GM18505 (cell line): ENCODE results near the gene OR52M1.
"Not testable (repeated sequence)": the region's sequence is repeated elsewhere in the genome, so short reads cannot be mapped to it uniquely, and the experiment has no call there.

Source experiments
- ATAC-seq: cut with Tn5 transposase; IDR thresholded peaks from one replicate; pipeline ENCODE4 v1.9.1; 2021; ENCODE audit not compliant: unreplicated experiment
- POLR2A ChIP-seq: IDR thresholded peaks from 4 replicates; pipeline ENCODE4 v1.6.1; 2011; ENCODE audit warnings: borderline replicate concordance; ENCODE audit not compliant: insufficient read depth, insufficient read length; ENCODE audit errors: extremely low read depth

The OR52M1 gene, protein sequence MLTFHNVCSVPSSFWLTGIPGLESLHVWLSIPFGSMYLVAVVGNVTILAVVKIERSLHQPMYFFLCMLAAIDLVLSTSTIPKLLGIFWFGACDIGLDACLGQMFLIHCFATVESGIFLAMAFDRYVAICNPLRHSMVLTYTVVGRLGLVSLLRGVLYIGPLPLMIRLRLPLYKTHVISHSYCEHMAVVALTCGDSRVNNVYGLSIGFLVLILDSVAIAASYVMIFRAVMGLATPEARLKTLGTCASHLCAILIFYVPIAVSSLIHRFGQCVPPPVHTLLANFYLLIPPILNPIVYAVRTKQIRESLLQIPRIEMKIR

DNA sequence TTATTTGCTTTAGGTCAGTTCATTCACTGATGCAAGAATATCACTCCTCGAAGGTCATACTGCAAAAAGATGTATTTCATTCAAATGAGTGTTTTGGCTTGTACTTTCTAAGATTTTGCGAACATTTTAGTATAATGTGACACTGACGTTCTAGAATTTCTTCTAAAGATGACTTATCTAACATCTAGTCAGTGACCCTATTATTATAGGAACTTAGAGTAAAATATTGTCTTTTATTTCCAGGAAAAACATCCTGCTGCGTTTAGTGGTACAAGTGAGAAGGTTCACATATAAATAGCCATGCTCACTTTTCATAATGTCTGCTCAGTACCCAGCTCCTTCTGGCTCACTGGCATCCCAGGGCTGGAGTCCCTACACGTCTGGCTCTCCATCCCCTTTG lies at the start of gene OR52M1:
Gene OR52M1 (plus strand): TSS at position 301 of the 400 bp plus-strand sequence. CDS start 0 bp downstream, at position 301.
- TF ChIP-seq POLR2A = no peak
- ATAC-seq = no peak

DNA sequence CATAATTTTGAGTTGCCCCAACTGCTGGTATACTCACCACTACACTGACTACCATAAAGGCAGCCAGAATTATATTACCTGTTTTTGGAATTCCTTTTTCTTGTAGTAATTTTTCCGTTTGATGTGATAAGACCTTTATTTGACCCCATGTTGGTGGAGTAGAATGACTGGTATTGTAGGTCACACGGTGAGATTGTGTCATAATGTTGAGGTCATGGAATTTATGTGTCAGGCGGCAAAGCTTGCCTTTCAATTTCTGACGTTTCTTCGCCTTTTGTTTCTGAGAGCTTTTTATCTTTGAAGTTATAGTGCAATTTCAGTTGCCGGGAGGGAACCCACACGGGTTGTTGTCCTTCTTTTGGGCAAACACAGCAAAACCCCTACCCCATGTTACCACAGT lies 49.5 kb upstream of the OR52M1 start:
- TF ChIP-seq POLR2A = no peak
- no peak for ATAC-seq

DNA sequence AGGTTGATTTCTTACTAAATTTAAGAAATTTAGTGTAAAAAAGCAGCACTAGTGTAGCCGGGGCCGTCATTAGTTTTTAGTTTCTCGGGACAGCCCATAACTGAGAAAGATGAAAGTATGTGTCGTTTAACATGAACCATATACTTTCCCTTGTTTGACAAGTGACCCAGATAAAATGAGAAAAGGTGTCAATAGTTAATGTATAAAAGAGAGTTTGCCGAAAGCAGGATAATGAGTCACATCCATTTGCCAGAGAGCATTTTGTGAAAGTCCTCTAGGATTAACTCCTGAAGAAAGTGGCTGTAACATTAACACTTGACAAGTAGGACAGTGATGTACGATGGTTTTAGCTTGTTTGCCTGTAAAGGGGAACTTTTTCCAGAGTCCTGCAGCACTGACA lies 49.0 kb upstream of the OR52M1 start:
- ATAC-seq = no peak
- no peak for TF ChIP-seq POLR2A

DNA sequence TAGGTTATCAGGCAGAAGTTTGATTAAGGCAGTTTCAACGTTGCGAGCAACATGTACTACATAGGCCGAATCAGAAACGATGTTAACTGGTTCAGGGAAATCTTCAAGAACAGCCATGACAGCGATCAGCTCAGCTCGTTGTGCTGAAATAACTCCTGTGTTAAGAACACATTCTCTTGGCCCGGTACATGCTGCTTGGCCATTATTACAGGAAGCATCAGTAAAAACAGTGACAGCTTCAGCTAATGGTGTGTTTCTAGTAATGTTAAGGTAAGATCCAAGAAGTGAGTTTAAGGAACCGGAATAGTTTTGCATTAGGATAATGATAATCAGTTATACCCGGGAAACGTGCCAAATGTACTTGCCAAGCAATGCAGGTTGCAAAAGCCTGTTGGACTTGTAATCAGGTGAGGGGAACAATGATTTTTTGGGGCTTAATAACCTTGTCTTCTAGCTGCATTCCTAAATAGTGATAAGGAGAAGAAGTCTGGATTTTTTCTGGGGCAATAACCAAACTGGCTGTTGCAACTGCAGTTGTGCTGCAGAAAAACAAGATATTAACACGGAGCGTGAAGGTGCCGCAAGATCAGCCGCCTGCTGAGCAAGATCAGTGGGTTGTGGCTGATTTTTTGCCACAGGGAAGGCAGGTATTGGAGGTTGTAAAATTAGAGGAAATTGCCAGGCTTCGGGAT lies 48.3 kb upstream of the OR52M1 start:
- no peak for ATAC-seq
- TF ChIP-seq POLR2A = no peak

DNA sequence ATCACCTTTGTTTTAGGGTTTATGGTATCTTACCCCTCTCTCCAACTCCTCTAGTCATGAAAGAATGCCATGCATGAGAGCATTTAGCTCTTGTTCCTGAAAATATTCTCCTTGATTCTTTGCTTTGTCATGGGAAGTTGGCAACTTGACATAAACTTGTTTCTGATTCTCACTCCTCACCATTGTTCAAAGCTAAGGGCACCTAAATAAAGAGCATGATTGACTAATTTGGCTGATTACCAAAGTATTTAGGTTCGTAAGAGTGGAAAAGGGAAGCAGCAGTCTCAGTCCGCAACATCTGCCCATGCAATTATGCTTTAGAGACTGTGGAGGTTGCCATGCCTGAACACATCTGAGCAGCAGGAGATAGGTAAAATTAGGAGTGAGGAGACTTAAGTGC lies 36.1 kb upstream of the OR52M1 start:
- ATAC-seq = no peak
- TF ChIP-seq POLR2A = no peak

DNA sequence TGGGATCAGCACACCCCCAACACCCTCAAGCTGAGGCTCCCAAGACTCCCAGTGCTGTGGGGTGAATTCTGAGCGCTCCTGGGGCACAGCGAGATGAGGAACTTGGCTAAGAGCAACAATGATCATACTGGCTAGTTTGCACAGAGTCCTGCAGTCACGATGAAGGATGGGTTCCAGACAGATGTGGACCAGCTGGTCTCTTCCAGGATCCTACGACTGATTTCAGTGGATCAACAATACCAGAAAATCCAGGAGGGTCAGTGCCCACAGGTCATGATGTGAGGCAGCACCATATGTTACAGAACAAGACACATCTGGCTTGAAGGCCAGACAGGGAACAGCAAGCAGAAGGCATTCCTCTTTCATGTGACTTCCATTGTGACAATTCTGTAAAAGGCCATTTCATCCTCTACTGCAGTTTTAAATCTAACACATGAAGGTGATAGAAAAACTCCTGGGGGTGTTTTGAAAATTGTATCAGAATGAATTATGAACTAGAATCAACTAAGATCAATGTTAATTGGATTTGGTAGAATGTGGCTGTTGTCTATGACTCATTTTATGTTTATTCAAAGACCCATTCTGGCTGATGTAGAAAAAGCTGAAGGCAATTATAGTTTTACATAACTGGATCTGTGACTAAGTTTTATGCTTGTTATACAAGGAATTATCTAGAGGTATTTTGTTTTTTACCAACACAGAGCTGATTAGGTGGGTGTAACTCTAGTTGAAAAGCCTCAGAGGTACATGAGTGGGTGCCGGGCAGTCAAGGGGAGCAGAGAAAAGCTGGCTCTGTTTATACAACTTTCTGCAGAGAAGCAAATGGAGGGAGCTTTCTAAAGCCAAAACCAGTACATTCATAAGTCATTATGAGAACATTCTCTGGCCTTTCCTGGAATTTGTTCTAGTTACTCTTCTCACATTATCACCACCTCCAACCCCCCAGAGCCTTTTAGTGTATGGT lies 33.4 kb upstream of the OR52M1 start:
- no peak for ATAC-seq
- TF ChIP-seq POLR2A = no peak

DNA sequence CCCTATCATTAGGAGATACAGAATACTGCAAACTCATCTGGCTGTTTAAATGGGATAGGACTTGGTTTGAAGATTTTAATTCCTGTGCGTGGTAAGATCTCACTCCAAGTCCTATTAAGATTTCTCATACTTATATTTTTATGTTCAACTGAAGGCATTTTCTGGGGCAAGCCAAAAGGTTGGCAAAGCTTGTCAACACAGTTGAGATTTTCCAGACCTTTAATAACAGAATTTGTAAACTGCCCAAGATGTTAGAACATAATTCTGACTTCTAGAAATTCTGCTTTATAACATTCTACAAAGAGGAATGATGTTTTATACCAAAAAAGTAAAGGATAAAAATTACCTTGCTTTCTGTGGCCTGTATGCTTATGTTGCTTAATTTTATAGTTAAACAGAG lies 30.8 kb upstream of the OR52M1 start:
- ATAC-seq = no peak
- TF ChIP-seq POLR2A = no peak

DNA sequence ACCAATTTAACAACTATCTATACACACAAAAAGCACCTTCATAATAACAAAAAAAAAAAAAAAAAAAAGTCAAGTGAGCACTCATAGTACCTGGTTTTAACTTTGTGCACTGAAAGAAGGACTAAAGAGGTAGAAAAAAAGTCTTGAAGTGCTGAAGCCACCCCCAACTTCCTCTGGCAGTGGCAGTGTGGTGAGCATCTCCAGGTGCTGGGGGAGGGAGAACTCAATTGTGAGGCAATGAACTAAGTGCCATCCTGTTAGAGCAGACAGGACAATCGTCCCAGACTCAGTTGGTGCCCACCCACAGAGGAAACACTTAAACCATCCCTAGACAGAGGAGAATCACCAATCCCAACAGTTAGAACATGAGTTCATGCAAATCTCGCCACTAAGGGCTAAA lies 22.7 kb upstream of the OR52M1 start:
- no peak for ATAC-seq
- TF ChIP-seq POLR2A = no peak

DNA sequence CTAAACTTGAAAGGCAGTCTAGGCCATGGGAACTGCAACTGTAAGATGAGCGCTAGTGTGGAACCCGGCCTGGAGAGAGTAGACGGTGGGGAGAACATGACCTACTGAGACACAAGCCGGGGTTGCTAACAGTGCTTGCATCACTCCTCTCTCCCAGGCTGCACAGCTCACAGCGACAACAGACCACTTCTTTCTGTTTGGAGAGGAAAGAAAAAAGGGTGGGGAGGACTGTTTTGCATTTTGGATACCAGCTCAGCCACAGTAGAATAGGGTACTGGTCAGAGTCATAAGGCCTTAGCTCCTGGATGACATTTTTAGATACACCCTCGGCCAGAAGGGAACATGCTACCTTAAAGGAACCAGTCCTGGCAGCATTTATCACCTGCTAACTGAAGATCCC lies 22.2 kb upstream of the OR52M1 start:
- ATAC-seq = no peak
- TF ChIP-seq POLR2A = no peak

DNA sequence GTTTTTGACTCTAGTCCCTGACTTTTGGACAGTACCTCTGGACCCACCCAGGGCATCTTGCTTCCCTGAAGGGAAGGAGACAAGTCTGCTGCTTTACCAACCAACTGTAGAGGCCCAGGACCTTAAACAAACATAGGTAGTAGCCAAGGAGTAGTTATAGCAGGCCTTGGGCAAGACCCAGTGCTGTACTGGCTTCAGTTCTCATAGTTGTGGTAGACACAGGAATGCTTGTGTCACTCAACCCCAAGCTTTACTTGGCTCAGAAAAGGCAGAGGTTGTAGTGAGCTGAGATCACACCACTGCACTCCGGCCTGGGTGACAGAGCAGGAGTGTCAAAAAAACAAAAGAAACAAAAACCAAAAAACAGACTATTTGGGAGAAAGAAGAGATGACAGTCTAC lies 21.3 kb upstream of the OR52M1 start:
- no peak for ATAC-seq
- TF ChIP-seq POLR2A = no peak

DNA sequence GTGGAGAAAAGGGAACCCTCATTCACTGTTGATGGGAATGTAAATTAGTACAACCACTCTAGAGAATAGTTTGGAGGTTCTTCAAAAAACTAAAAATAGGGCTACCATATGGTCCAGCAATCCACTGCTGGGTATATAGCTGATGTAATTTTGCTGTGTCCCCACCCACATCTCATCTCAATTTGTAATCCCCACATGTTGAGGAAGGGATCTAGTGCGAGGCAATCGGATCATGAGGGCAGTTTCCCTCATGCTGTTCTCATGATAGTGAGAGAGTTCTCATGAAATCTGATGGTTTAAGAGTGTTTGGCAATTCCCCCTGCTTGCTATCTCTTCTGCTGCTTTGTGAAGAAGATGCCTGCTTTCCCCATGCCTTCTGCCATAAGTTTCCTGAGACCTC lies 17.1 kb upstream of the OR52M1 start:
- ATAC-seq = no peak
- TF ChIP-seq POLR2A = no peak

DNA sequence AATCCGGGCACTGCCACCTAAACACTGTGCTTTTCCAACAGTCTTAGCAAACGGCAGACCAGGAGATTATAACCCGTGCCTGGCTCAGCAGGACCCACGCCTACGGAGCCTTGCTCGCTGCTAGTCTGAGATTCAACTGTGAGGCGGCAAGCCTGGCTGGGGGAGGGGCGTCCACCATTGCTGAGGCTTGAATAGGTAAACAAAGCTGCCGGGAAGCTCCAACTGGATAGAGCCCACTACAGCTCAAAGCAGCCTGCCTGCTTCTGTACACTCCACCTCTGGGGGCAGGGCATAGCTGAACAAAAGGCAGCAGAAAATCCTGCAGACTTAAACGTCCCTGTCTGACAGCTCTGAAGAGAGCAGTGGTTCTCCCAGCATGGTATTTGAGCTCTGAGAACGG lies 13.3 kb upstream of the OR52M1 start:
- ATAC-seq = not testable (repeated sequence)

DNA sequence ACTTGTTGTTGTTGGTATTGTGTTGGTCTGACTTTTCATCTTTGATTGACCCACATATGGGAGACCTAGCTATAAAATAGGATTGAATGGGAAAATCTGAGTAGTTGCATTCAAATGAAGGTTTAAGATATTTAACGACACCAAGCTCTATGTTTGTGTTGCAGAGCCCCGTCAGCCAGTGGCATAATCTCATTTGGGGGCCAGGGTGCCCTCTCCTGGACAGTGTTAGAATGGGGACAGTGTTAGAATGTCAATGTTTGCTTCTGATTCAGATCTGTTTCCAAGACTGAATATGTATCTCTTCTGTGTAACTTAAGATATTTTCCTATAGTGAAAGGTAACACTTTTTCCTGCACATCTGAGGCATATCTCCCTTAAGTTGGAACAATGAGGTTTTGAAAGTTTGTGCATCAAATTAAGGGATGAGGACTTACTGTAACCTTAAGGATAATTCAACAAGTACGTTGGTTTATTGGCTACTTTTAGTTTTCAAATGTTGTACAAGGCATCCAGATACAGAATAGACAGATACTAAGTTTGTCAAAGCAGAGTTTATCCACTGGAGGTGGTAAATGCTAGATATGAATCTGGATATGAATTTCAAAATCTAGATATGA lies 5.3 kb upstream of the OR52M1 start:
- no peak for ATAC-seq
- TF ChIP-seq POLR2A = no peak
